Tongue (tissue), 2 donors: ENCODE data around the gene VPS16. TPM values are rescaled to one million over a fixed set of nuclear protein-coding genes. Genes with fewer than 3 reads are reported as not detected.

Experiments
- DNase-seq: peaks from one replicate; pipeline ENCODE4 v3.0.0-alpha.2; 2015
- total RNA-seq: library from RNA; depleted of rRNA; stranded (reverse); fragments of >200 nt; gene quantifications from one replicate; pipeline ENCODE4 v1.2.3, GENCODE V29; 2014

VPS16 gene
- total RNA-seq, 1 donor from 2014 or later = 33.0 TPM

- peak; percentile 19 for DNase-seq
Observed at GRCh38 chr20:2902291-2902690, 61.7 kb downstream of the VPS16 start.

DNA sequence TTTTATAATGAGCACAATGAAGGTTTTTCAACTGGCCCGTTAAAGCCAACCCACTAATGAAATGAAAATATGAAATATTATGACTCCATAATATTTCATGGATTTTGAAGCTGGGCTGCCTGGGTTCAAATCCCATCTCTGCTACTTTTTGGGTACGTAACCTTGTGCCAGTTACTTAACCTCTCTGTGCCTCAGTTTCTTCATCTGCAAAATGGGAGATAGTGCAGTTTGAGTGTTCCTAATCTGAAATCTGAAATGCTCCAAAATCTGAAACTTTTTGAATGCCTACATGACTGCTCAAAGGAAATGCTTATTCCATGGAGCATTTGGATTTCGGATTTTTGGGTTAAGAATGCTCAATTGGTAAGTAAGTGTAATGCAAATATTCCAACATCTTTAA is 62.3 kb downstream of the VPS16 start:
- no peak for DNase-seq

DNA sequence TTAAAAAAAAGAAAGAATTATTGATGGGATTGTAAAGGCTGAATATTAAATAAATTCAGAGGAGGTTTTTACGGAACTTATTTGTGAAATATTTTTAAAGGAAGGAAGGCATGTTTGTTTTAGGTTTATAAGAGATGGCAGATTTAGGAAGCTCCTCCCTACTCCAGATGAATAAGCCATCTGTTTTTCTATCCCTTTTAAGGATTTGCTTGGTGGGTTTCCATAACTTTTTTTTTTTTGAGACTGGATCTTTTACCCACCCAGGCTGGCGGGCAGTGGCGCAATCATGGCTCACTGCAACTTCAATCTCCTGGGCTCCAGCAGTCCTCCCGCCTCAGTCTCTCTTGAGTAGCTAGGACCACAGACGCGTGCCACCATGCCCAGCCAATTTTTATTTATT is 63.1 kb downstream of the VPS16 start:
- DNase-seq = no peak

DNA sequence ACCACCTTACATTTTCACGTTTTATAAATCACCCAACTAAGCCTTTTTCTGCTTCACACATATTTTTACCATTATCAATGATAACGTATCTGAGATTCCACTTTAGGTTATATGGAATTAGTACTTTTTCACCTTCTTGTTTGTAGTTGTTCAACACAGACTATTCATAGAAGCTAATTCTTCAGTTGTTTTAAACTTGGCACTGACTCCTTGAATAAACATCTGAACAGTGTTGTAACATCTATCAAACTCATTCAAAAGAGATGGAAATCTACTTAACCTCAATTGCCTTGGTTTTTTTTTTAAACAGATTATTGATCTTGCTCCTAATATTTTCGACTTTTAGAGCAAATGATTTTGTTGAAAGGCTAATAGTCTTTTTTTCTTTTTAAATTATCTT is 67.0 kb downstream of the VPS16 start:
- DNase-seq = no peak

GRCh38 chr20:2909953-2910352 is 69.4 kb downstream of the VPS16 start:
- no peak for DNase-seq

- no peak for DNase-seq
Observed at GRCh38 chr20:2911200-2911599, 70.7 kb downstream of the VPS16 start.

GRCh38 chr20:2914160-2914559 is 73.6 kb downstream of the VPS16 start:
- DNase-seq = no peak

Other genes starting within 250 kb of the VPS16 start
- 67.7 TPM for gene NOP56, start 188.1 kb upstream of the VPS16 start, total RNA-seq
- gene IDH3B, start 176.5 kb upstream of the VPS16 start, total RNA-seq = 157 TPM
- gene EBF4, start 148.0 kb upstream of the VPS16 start, total RNA-seq = 3.4 TPM
- 32.1 TPM for gene CPXM1, start 40.1 kb upstream of the VPS16 start, total RNA-seq
- gene C20orf141, start 25.8 kb upstream of the VPS16 start, total RNA-seq = not detected
- not detected for gene TMEM239, start 24.4 kb upstream of the VPS16 start, total RNA-seq
- gene PCED1A, start 90 bp upstream of the VPS16 start, total RNA-seq = 28.5 TPM
- gene PTPRA, start 32.7 kb downstream of the VPS16 start, total RNA-seq = 88.3 TPM
- not detected for gene GNRH2, start 202.9 kb downstream of the VPS16 start, total RNA-seq
- 32.1 TPM for gene MRPS26, start 205.3 kb downstream of the VPS16 start, total RNA-seq
- gene OXT, start 230.9 kb downstream of the VPS16 start, total RNA-seq = not detected
- not detected for gene AVP, start 244.0 kb downstream of the VPS16 start, total RNA-seq